Panc1 (cell line): ENCODE measurements around the gene C1RL. TPM values are rescaled to one million over a fixed set of nuclear protein-coding genes. Genes with fewer than 3 reads are reported as not detected.

ENCODE experiments used
- ATAC-seq: fragments of 200-7000 bp; cut with Tn5 transposase; 2 replicates; pipeline ENCODE4 v1.9.1; 2020; ENCODE audit warnings: mild to moderate bottlenecking, moderate library complexity
- Bru-seq: library from RNA; stranded (reverse); fragments of 400-500 nt; gene quantifications from one replicate; lab custom pipeline; 2021; lab: Mats Ljungman, UMichigan
- BruChase-seq, 2 experiments: library from RNA; stranded (reverse); fragments of 400-500 nt; gene quantifications; one replicate each; lab custom pipeline; 2021; lab: Mats Ljungman, UMichigan
- BruUV-seq: library from RNA; stranded (reverse); fragments of 400-500 nt; replicated peaks from 2 replicates; lab custom pipeline; 2021; lab: Mats Ljungman, UMichigan
- CTCF ChIA-PET: fragments of 300-600 bp; sonication (Branson Sonifier 250); formaldehyde crosslinking; loops from one replicate; lab custom pipeline; 2022; ENCODE audit warnings: antibody characterized with exemption; lab: Charles Lee
- POLR2A ChIA-PET: fragments of 300-600 bp; sonication (Branson Sonifier 250); formaldehyde crosslinking; loops from one replicate; lab custom pipeline; 2022; ENCODE audit warnings: antibody characterized with exemption; lab: Charles Lee
- DNase-seq: peaks from one replicate; pipeline ENCODE4 v3.0.0-alpha.2; 2010; ENCODE audit warnings: low read depth, low spot score
- H3K27ac ChIP-seq: 2 replicates; pipeline ENCODE4 v1.5.1; 2011; ENCODE audit warnings: mild to moderate bottlenecking, low read length, inconsistent platforms
- H3K27me3 ChIP-seq: fragments of 200-500 bp; sonication (Bioruptor generic); 2 replicates; pipeline ENCODE4 v1.6.0; 2014; ENCODE audit warnings: low read length, inconsistent platforms; ENCODE audit not compliant: control insufficient read depth, insufficient read depth
- H3K36me3 ChIP-seq: fragments of 200-500 bp; sonication (Bioruptor generic); 2 replicates; pipeline ENCODE4 v1.5.1; 2014; ENCODE audit warnings: inconsistent platforms, mild to moderate bottlenecking, low read length, moderate library complexity; ENCODE audit not compliant: control insufficient read depth, insufficient read depth
- H3K4me1 ChIP-seq: 2 replicates; pipeline ENCODE4 v1.5.1; 2011; ENCODE audit warnings: inconsistent platforms, mild to moderate bottlenecking, low read length, moderate library complexity; ENCODE audit not compliant: control insufficient read depth, insufficient read depth
- H3K4me3 ChIP-seq, 2 experiments: 2 replicates each; pipeline ENCODE4 v1.5.1; 2011 to 2012; ENCODE audit warnings: low read depth in 2 of 2, low read length in 2 of 2, mild to moderate bottlenecking in 2 of 2, inconsistent platforms in 1 of 2, moderate library complexity in 1 of 2
- H3K9me3 ChIP-seq: fragments of 200-500 bp; sonication (Bioruptor generic); 2 replicates; pipeline ENCODE4 v1.5.1; 2014; ENCODE audit warnings: low read depth, mild to moderate bottlenecking, inconsistent platforms, low read length, moderate library complexity; ENCODE audit not compliant: control insufficient read depth, insufficient read depth
- POLR2AphosphoS5 ChIP-seq: IDR thresholded peaks from 2 replicates; pipeline ENCODE4 v1.6.1; 2012; ENCODE audit warnings: mild to moderate bottlenecking, low read depth, low read length, moderate library complexity
- SIN3A ChIP-seq: IDR thresholded peaks from 2 replicates; pipeline ENCODE4 v1.6.1; 2012; ENCODE audit warnings: low read depth, mild to moderate bottlenecking, low read length, moderate library complexity, borderline replicate concordance; ENCODE audit not compliant: insufficient read depth
- TCF7L2 ChIP-seq: IDR thresholded peaks from 2 replicates; pipeline ENCODE4 v1.6.1; 2011; ENCODE audit warnings: mild to moderate bottlenecking, low read depth, low read length, inconsistent platforms
- in situ Hi-C: cut with HindIII; loops from 2 replicates; pipeline ENCODE4 v1.10.0; 2016; ENCODE audit warnings: low sequenced_read_pairs, low pct_unique_long_range_greater_than_20kb
- intact Hi-C: fragments of 100-400 bp; cut with micrococcal nuclease; formaldehyde crosslinking; loops from one replicate; pipeline ENCODE4 v1.10.0; 2022; ENCODE audit not compliant: unreplicated experiment
- long read RNA-seq: library from polyadenylated mRNA; unstranded; transcript quantifications from one replicate; pipeline ENCODE4 v2.0.0, GENCODE V29; 2021; ENCODE audit not compliant: unreplicated experiment
- polyA plus RNA-seq: library from polyadenylated mRNA; unstranded; fragments of >200 nt; gene quantifications from one replicate; pipeline ENCODE4 v1.2.1, GENCODE V29; 2012; ENCODE audit warnings: missing spikeins; ENCODE audit not compliant: insufficient read length
- total RNA-seq: library from RNA; stranded (reverse); gene quantifications from one replicate; pipeline ENCODE4 v1.2.1, GENCODE V29; 2021; ENCODE audit not compliant: unreplicated experiment
- TF ChIP-seq, protein P1 (sequence below): fragments of 450-650 bp; IDR thresholded peaks from 2 replicates; pipeline ENCODE4 v1.5.1; 2017; ENCODE audit warnings: mild to moderate bottlenecking
- TF ChIP-seq, protein P2 (sequence below), 2 experiments: IDR thresholded peaks; 2 replicates each; pipeline ENCODE4 v1.6.1; 2011 to 2012; ENCODE audit warnings: low read depth in 2 of 2, control low read depth in 1 of 2, low read length in 1 of 2, mild to moderate bottlenecking in 1 of 2, moderate library complexity in 1 of 2; ENCODE audit not compliant: insufficient read depth in 1 of 2

Gene C1RL, protein sequence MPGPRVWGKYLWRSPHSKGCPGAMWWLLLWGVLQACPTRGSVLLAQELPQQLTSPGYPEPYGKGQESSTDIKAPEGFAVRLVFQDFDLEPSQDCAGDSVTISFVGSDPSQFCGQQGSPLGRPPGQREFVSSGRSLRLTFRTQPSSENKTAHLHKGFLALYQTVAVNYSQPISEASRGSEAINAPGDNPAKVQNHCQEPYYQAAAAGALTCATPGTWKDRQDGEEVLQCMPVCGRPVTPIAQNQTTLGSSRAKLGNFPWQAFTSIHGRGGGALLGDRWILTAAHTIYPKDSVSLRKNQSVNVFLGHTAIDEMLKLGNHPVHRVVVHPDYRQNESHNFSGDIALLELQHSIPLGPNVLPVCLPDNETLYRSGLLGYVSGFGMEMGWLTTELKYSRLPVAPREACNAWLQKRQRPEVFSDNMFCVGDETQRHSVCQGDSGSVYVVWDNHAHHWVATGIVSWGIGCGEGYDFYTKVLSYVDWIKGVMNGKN
- 10.7 TPM for total RNA-seq
- 6.9 TPM for polyA plus RNA-seq
- Bru-seq, nascent RNA, result percentile 62 among the genes with signal in this experiment
- BruChase-seq, experiment 1, labeled RNA remaining after a 2-hour chase, result percentile 71 among the genes with signal in this experiment
- percentile 70 among the genes with signal in this experiment for BruChase-seq, experiment 2, labeled RNA remaining after a 6-hour chase
- long read RNA-seq, partial matches to known transcripts, result 0 of 6 reads
- long read RNA-seq, other reads (novel, unspliced or antisense), result 6 of 6 reads

DNA sequence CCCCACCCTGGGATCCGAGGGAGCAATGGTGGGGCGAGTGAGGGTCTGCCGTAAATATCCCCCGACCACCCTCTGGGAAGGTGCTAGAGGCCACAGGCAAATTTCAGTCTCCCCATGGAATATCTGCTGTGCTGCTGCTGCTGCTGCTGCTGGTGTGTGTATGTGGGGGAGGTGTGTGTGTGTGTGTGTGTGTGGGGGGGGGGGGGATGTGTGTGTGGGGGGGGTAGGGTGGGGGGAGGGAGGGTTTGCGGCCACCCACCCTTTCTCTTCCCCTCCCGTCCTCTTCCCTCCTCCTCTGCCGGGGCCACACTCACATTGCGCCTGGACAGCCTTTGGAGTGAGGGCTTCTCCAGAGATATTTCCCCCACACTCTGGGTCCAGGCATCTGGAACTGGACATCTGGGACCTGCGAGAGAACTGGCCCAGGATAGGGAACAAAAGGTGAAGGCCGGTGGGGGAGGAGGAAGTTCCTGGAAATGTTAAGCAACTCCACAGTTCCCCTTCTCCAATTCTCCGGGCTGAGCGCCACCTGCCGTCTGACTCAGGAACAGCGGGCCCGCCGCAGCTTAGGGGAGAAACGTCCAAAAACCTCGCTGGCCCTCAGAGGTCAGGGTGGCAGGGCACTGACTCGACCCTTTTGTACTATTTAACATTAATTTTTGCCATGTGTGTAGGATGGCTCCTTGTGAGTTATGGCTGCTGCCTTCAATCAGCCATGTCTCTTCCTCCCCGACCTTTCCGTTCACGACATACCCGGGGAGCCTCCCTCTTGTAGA lies at the start of gene C1RL:
Gene C1RL, minus strand, starts transcription at position 419 of the 776 bp plus-strand sequence. Its CDS starts 34 bp downstream, at position 385.
- Histone ChIP-seq H3K4me3 (peak within 1 kb of the TSS; percentile 51 to 75), H3K36me3 (no peaks in the 10 kb centered on the region; the same call in 1 of the 2 replicates), H3K9me3 (peaks cover 7% of the 10 kb centered on the region; the same call in 1 of the 2 replicates), H3K27ac (peak within 1 kb of the TSS; percentile 87), H3K4me1 (peaks cover 5% of the 10 kb centered on the region; the same call in 1 of the 2 replicates), H3K27me3 (no peaks in the 10 kb centered on the region)
- ATAC-seq, result peak; percentile 80
- DNase-seq, result peak; percentile 36
- in situ Hi-C loops, result no loop called here
- CTCF ChIA-PET, result interaction anchor here (0.8 to 1.2 kb wide), 3 partner anchors 16 to 48 kb away, joined by 3 to 4 read pairs (median 4); partner anchors contain the start of gene C1S
- no peak for TF ChIP-seq TCF7L2
- TF ChIP-seq, protein P1, sequence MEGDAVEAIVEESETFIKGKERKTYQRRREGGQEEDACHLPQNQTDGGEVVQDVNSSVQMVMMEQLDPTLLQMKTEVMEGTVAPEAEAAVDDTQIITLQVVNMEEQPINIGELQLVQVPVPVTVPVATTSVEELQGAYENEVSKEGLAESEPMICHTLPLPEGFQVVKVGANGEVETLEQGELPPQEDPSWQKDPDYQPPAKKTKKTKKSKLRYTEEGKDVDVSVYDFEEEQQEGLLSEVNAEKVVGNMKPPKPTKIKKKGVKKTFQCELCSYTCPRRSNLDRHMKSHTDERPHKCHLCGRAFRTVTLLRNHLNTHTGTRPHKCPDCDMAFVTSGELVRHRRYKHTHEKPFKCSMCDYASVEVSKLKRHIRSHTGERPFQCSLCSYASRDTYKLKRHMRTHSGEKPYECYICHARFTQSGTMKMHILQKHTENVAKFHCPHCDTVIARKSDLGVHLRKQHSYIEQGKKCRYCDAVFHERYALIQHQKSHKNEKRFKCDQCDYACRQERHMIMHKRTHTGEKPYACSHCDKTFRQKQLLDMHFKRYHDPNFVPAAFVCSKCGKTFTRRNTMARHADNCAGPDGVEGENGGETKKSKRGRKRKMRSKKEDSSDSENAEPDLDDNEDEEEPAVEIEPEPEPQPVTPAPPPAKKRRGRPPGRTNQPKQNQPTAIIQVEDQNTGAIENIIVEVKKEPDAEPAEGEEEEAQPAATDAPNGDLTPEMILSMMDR, result peak; percentile 92
- POLR2A ChIA-PET, result interaction anchor here (0.5 to 0.7 kb wide), 2 partner anchors 101 to 420 kb away, joined by 3 to 6 read pairs; partner anchors contain the start of gene ZNF384
- intact Hi-C loops, result no loop called here
- BruUV-seq, result no TSS peak

DNA sequence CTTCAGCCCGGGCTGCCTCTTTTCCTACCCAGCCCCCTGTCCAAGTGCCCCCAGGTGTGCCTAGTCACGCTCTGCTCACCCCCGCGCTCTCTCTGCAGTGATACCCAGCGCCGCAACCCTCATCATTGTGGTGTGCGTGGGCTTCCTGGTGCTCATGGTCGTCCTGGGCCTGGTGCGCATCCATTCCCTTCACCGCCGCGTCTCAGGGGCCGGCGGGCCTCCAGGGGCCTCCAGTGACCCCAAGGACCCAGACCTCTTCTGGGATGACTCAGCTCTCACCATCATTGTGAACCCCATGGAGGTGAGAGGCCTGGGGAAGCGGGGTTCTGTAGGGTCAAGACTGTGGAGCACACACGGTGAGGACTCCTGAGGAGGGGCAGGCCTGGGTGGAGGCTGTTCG lies 48.4 kb upstream of the C1RL start:
- ChIA-PET POLR2A (no interaction called here), CTCF (no interaction called here)
- no peak overlapping the region for H3K27ac ChIP-seq
- intact Hi-C loops, result no loop called here
- in situ Hi-C loops, result no loop called here
- DNase-seq, result no peak
- ATAC-seq, result no peak
- no TSS peak for BruUV-seq
- no peaks in the 10 kb centered on the region for H3K27me3 ChIP-seq
- H3K36me3 ChIP-seq, result no peaks in the 10 kb centered on the region
- H3K4me3 ChIP-seq, result no peak overlapping the region
- no peaks in the 10 kb centered on the region for H3K9me3 ChIP-seq
- no peak for TF ChIP-seq POLR2AphosphoS5
- no peak for TF ChIP-seq TCF7L2
- TF ChIP-seq, protein P2, sequence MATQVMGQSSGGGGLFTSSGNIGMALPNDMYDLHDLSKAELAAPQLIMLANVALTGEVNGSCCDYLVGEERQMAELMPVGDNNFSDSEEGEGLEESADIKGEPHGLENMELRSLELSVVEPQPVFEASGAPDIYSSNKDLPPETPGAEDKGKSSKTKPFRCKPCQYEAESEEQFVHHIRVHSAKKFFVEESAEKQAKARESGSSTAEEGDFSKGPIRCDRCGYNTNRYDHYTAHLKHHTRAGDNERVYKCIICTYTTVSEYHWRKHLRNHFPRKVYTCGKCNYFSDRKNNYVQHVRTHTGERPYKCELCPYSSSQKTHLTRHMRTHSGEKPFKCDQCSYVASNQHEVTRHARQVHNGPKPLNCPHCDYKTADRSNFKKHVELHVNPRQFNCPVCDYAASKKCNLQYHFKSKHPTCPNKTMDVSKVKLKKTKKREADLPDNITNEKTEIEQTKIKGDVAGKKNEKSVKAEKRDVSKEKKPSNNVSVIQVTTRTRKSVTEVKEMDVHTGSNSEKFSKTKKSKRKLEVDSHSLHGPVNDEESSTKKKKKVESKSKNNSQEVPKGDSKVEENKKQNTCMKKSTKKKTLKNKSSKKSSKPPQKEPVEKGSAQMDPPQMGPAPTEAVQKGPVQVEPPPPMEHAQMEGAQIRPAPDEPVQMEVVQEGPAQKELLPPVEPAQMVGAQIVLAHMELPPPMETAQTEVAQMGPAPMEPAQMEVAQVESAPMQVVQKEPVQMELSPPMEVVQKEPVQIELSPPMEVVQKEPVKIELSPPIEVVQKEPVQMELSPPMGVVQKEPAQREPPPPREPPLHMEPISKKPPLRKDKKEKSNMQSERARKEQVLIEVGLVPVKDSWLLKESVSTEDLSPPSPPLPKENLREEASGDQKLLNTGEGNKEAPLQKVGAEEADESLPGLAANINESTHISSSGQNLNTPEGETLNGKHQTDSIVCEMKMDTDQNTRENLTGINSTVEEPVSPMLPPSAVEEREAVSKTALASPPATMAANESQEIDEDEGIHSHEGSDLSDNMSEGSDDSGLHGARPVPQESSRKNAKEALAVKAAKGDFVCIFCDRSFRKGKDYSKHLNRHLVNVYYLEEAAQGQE (IDR thresholded peaks at IDR 0.05; ENCODE audit: insufficient read depth in 1 of 2, low read depth in 2 of 2, low read length in 1 of 2), result no peak
- no peak for TF ChIP-seq SIN3A
- TF ChIP-seq, protein P1, result no peak
- H3K4me1 ChIP-seq, result no peaks in the 10 kb centered on the region
